NCI-H82 treated with DMSO at 0.1 percent for 48 hours (cell line): ENCODE measurements around the gene MAN1A1.
A peak's percentile ranks its signal among the peaks of the same experiment; 100 is the strongest.

Source experiments
- DNase-seq: peaks from one replicate; lab custom pipeline; 2025; ENCODE audit not compliant: unreplicated experiment; lab: John Stamatoyannopoulos, UW

Gene MAN1A1

DNA sequence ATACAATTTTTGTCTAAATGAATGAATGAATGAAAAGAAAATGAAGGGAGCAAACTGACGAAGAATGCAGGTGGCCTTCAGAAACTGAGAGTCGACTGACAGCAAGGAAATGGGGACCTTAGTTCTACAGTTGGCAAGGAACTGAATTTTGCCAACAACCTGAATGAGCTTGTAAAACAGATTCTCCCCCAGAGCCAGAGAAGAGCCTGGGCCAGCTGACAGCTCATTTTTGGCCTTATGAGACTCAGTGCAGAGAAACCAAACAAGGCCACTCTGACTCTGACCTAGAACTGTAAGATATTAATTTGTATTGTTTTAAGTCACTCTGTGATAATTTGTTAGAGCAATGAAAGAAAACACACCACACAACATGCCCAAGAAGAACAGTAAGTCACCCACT, 21.8 kb downstream of the MAN1A1 start:
- no peak for DNase-seq

DNA sequence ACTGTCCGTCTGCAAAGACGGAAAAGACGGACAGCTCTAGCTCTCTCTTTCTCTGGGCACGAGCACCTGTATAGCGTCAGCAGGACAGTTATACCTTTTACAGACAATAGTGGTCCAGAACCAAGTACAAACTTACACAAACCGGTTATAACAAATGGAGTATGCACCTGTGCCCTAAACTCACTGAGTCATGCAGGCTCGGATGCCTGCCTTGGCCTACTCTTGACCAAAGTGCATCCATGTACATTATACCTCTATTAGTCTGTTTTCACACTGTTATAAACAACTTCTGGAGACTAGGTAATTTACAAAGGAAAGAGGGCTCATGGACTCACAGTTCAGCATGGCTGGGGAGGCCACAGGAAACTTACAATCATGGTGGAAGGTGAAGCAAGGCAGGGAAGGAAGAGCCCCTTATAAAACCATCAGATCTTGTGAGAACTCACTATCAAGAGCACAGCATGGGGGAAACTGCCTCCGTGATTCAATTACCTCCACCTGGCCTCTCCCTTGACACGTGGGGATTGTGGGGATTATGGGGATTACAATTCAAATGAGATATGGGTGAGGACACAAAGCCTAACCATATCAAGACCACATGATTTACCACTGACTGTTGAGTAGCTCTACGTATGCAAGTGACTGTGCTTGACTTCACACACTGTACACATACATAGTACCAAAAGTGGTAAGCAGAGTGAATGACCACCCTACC, 23.1 kb downstream of the MAN1A1 start:
- peak; percentile 83 for DNase-seq

DNA sequence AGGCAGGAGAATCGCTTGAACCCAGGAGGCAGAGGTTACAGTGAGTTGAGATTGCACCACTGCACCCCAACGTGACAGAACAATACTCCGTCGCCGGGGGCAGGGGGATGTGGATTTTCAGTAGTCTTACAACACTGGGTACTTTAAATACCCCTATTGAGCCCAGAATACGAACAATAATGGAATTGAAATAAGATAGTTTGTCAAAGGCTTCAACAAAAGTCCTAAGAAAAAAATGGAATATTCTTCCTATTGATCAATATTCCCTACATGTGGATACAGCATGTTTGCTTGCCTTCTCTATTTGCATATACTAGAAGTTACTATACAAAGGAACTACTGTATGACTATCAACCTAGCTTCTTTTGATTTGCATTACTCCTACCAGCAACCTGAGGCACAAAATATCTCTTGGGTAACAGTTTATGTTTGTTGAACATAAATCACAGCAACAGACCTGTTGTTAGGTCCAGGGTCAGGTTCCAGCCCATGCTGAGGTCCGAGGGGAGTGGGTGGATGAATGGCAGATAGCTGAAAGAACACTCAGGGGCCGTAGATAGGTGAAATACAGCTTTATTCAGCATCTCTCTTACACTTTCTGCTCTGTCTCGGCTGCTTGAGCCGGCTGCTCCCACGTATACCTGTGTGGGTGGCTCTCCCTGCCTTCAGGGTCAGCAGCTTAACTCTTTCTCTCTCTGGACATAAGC, 23.8 kb downstream of the MAN1A1 start:
- no peak for DNase-seq

GRCh38 chr6:119324718-119325117, 24.8 kb downstream of the MAN1A1 start:
- no peak for DNase-seq

- no peak for DNase-seq
Measured at GRCh38 chr6:119323931-119324330, 25.6 kb downstream of the MAN1A1 start.

DNA sequence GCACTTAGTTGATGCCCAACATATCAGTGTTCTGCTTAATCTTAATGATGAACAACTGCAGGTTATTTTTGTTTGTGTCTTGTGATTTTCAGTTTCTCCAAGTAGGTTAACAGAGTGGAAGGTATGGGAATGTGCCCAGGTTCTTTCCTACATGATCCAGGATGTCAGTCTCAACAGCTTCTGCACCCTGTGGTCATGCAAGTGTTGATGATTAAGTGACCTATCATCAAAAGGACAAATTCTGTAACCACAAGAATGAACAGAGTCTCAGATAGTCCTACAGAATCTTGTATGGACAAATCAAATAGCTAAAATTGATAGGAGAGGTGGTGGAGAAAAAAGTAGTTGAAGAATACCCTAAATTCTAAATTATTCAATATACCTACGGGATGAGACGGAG, 26.1 kb downstream of the MAN1A1 start:
- no peak for DNase-seq

- no peak for DNase-seq
Measured at GRCh38 chr6:119322715-119323350, 26.7 kb downstream of the MAN1A1 start.

DNA sequence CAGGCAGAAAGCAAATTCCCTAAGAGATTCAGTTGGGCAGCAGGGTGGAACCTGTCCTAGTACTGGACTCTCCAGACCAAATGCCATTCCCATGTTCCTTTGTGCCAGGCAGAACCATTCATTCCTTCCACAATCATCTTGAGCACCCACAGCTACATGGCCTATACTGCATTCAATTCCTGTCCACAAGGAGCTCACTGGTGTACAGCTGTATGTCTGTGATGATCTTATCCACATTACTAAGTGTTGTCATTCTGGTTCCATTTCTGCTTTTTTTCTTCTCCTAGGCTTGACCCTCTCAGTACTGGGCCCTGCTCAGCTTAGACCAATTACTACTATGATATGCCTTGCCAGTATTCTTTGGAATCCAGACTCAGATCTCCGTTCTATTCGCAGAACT, 27.5 kb downstream of the MAN1A1 start:
- no peak for DNase-seq

DNA sequence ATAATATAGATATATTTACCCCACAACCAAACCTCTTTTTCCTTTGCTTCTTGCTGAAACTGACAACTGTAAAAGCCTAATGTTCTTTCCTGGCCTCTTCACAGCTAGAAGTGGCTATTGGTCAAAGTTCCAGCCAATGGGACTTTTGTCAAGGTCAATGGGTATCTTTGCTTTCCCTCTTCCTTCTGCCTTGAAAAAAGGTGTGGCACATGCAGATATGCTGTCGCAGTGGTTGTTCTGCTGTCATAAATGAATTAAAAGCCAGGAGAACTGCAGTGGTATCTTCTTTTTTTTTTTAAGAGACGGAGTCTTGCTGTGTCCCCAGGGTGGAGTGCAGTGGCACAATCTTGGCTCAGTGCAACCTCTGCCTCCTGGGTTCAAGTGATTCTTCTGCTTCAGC, 29.9 kb downstream of the MAN1A1 start:
- no peak for DNase-seq

GRCh38 chr6:119318730-119319129, 30.8 kb downstream of the MAN1A1 start:
- no peak for DNase-seq

- no peak for DNase-seq
Measured at GRCh38 chr6:119318176-119318575, 31.4 kb downstream of the MAN1A1 start.

GRCh38 chr6:119317007-119317406, 32.6 kb downstream of the MAN1A1 start:
- no peak for DNase-seq

DNA sequence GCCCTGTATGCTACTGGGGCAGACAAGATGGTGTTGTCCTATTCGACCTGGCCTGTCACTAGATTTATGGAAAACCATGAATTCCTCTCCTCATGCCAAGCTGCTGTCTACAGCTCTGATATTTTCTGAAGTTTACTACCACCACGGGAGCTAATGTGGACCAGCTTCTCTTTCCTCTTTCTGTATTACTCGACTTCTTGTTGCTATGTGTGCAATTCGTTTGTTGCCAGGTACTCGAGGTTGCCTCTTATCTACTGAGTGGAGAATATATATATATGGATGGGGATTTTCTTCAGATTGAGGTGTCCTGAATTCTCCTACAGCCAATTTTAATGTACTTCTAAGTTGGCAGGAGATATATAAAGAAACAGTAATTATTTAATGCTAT, 34.7 kb downstream of the MAN1A1 start:
- no peak for DNase-seq

GRCh38 chr6:119313937-119314884, 35.4 kb downstream of the MAN1A1 start:
- no peak for DNase-seq

- no peak for DNase-seq
Measured at GRCh38 chr6:119312875-119313338, 36.7 kb downstream of the MAN1A1 start.

DNA sequence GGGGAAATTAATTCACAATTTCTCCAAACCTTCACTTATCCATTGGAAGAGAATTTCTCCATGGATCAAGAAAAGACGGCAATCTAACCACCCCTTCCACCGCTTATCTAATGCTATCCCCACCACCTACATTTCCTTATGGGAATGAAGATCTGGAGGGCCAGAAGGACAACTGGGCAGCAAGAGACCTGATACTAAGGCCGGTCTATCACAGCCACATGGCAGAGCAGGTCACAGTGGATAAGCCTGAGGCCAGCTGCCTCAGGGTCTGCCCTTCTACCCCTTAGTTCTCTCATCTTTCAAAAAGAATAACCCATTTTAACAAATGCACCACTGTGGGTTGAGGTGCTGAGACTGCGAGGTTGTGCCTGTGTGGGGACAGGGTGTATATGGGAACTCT, 37.1 kb downstream of the MAN1A1 start:
- DNase-seq = no peak

DNA sequence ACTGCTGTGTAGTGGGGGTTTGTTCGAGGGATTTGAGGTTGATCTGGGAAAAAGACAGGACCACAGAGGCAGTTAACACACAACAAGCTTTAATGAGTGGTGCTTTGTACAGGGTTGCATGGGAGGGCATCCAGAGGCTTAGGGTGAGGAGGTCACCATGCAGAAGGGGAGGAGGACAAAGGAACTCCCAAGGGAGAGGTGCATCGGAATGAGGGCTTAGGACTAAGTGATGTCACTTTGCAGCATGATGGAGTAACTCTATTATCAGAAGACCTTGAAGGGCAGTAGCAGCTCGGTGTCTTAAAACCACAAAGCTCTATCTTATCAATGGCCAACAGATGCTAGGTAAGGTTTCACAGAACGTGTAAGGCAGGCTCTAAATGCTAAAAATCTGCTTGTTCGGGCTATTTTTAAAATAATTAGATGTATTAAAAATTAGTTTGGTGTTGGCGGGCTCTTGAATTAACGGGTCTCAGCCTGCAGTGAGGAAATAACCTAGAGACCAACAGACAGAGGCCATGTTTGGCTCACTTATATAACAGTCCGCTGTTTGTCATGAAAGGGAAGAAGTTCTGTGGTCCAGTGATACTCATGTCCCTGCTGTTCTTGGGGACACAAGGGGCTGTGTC, 37.9 kb downstream of the MAN1A1 start:
- DNase-seq = no peak

GRCh38 chr6:119310486-119311036, 39.0 kb downstream of the MAN1A1 start:
- DNase-seq = no peak

DNA sequence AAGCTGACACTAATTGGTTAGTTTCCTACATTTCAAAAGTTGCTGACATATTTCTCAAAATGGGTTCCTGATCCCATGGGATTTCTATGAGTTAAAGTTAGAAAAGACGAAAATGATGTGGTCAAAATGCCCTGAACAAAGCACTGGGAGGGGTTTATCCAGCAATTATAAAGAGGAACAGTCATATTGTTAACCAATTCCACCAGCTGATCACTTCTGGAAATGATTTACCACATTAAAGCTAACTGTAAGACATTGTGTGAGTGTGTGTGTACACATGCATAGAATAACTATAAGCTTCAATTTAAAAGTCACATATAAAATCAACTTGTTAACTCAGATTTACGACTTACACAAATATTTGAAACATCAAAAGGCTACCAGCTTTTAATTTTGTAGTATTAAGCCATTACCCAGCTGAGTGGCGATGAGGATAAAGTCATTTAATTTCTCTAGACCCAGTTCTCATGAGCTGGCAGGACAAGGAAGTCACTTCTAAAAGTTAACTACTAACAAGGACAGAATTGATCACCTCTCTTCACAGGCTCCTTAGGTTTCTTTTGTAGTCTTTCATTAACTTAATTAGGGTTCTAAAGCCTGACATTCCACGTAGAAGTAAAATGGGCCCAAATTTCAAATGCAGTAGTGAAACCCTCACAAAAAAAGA, 40.4 kb downstream of the MAN1A1 start:
- no peak for DNase-seq

DNA sequence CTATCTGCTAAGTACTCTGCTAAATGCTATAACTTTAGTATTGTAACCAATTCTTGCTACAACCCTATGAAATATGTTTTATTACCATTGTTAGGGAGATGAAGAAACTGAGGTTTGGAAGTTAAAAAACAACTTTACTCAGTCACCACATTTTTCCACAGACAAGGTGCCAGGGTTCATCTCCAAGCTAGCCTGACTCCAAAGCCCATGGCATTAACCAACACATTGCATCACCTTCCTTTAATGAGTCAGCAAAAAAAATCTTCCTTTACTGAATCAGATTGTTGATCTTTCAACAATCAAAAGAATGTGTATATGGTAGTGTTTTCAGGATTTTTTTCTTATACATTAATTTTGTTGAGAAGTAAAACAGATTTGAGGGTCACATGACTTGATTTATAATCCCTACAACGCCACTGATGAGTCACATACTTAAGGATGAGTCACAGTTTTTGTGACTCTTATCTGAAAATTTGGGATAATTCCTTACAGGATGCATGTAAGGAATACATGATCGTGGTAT, 41.5 kb downstream of the MAN1A1 start:
- DNase-seq = no peak
